HCT116 (cell line): ENCODE measurements around the gene TPM4. TPM values are rescaled to one million over a fixed set of nuclear protein-coding genes. Genes with fewer than 3 reads are reported as not detected.

Source experiments
- ATAC-seq: fragments of 200-7000 bp; cut with Tn5 transposase; 2 replicates; pipeline ENCODE4 v1.9.1; 2020; ENCODE audit warnings: mild to moderate bottlenecking, moderate library complexity
- BruUV-seq: library from RNA; stranded (reverse); fragments of 400-500 nt; replicated peaks from 2 replicates; lab custom pipeline; 2021; lab: Mats Ljungman, UMichigan
- CTCF ChIA-PET: fragments of 300-600 bp; sonication (Branson Sonifier 250); formaldehyde crosslinking; loops from one replicate; lab custom pipeline; 2021; ENCODE audit warnings: antibody characterized with exemption; lab: Charles Lee
- POLR2A ChIA-PET: fragments of 300-600, 350-600 bp; sonication (Branson Sonifier 250); formaldehyde crosslinking; loops from one replicate; lab custom pipeline; 2021; ENCODE audit warnings: antibody characterized with exemption; lab: Charles Lee
- RAD21 ChIA-PET, 2 experiments: fragments of 300-600 bp; sonication (Branson Sonifier 250); formaldehyde crosslinking; loops; one replicate each; lab custom pipeline; 2023; ENCODE audit warnings: low total read pairs in 2 of 2; ENCODE audit not compliant: uncharacterized antibody in 2 of 2, unreplicated experiment in 2 of 2, low non-redundant PET in 1 of 2; lab: Charles Lee
- DNase-seq: peaks from one replicate; pipeline ENCODE4 v3.0.0-alpha.2; 2010; ENCODE audit warnings: low read depth, low spot score
- H2AFZ ChIP-seq: fragments of 200-600 bp; shearing (Covaris generic), sonication (generic); 2 replicates; pipeline ENCODE4 v1.6.1; 2017; ENCODE audit warnings: low read depth, mixed run types, mixed read lengths, antibody characterized with exemption, low read length; ENCODE audit not compliant: poor library complexity, severe bottlenecking
- H3K27ac ChIP-seq: 2 replicates; pipeline ENCODE4 v1.5.1; 2012; ENCODE audit warnings: low read depth, low read length
- H3K27me3 ChIP-seq: fragments of 200-600 bp; sonication (generic); 2 replicates; pipeline ENCODE4 v1.6.1; 2016; ENCODE audit warnings: mixed run types, low read length, mixed read lengths; ENCODE audit not compliant: insufficient read depth
- H3K36me3 ChIP-seq, 2 experiments: fragments of 200-500 bp in 1 of 2; fragments of 200-600 bp in 1 of 2; sonication (Bioruptor generic) in 1 of 2; sonication (generic) in 1 of 2; 2 replicates each; pipeline versions ENCODE4 v1.5.1 to v1.6.1; 2014 to 2016; ENCODE audit warnings: low read length in 2 of 2, inconsistent platforms in 1 of 2, mixed read lengths in 1 of 2, mixed run types in 1 of 2; ENCODE audit not compliant: insufficient read depth in 2 of 2, control insufficient read depth in 1 of 2
- H3K4me1 ChIP-seq, 2 experiments: fragments of 200-600 bp in 1 of 2; sonication (generic) in 1 of 2; 2 replicates each; pipeline versions ENCODE4 v1.5.1 to v1.6.1; 2012 to 2017; ENCODE audit warnings: low read length in 2 of 2, inconsistent platforms in 1 of 2, mild to moderate bottlenecking in 1 of 2, mixed read lengths in 1 of 2, mixed run types in 1 of 2, moderate library complexity in 1 of 2; ENCODE audit not compliant: insufficient read depth in 2 of 2, control insufficient read depth in 1 of 2
- H3K4me2 ChIP-seq: fragments of 200-600 bp; sonication (generic); 2 replicates; pipeline ENCODE4 v1.6.1; 2017; ENCODE audit warnings: mixed run types, low read length, mixed read lengths
- H3K4me3 ChIP-seq, 2 experiments: fragments of 200-600 bp in 1 of 2; sonication (generic) in 1 of 2; replicated peaks in 1 of 2; 2 replicates each; pipeline ENCODE4 v1.5.1; 2011 to 2016; ENCODE audit warnings: low read length in 2 of 2, control low read depth in 1 of 2, low read depth in 1 of 2, mild to moderate bottlenecking in 1 of 2, mixed read lengths in 1 of 2, mixed run types in 1 of 2
- H3K79me2 ChIP-seq: fragments of 200-600 bp; sonication (generic); 2 replicates; pipeline ENCODE4 v1.6.1; 2017; ENCODE audit warnings: mild to moderate bottlenecking, mixed run types, low read length, moderate library complexity, mixed read lengths; ENCODE audit not compliant: insufficient read depth
- H3K9ac ChIP-seq: fragments of 200-600 bp; sonication (generic); 2 replicates; pipeline ENCODE4 v1.6.1; 2016; ENCODE audit warnings: low read length, mixed read lengths
- H3K9me2 ChIP-seq: fragments of 200-600 bp; sonication (generic), shearing (Covaris generic); 2 replicates; pipeline ENCODE4 v1.6.1; 2017; ENCODE audit warnings: mixed run types, mild to moderate bottlenecking, moderate library complexity; ENCODE audit not compliant: insufficient read depth
- H3K9me3 ChIP-seq, 2 experiments: fragments of 200-500 bp in 1 of 2; fragments of 200-600 bp in 1 of 2; sonication (Bioruptor generic) in 1 of 2; sonication (generic) in 1 of 2; 2 replicates each; pipeline ENCODE4 v1.6.1; 2014 to 2017; ENCODE audit warnings: low read length in 2 of 2, mixed read lengths in 2 of 2, inconsistent platforms in 1 of 2, low read depth in 1 of 2, mild to moderate bottlenecking in 1 of 2, mixed run types in 1 of 2, moderate library complexity in 1 of 2; ENCODE audit not compliant: control insufficient read depth in 1 of 2, insufficient read depth in 1 of 2
- H4K20me1 ChIP-seq: fragments of 200-600 bp; sonication (generic), shearing (Covaris generic); 2 replicates; pipeline ENCODE4 v1.6.1; 2017; ENCODE audit warnings: mixed run types, mild to moderate bottlenecking, moderate library complexity; ENCODE audit not compliant: insufficient read depth
- CTCF ChIP-seq, 3 experiments: fragments of 200-600 bp in 1 of 3; sonication (generic) in 1 of 3; IDR thresholded peaks in 2 of 3; conservative IDR thresholded peaks in 1 of 3; 2 replicates each; pipeline ENCODE4 v1.5.1; 2012 to 2017; ENCODE audit warnings: low read depth in 2 of 3, low read length in 2 of 3, antibody characterized with exemption in 1 of 3, borderline replicate concordance in 1 of 3, control low read depth in 1 of 3, mild to moderate bottlenecking in 1 of 3, mixed read lengths in 1 of 3, mixed run types in 1 of 3, moderate library complexity in 1 of 3; ENCODE audit not compliant: insufficient read depth in 1 of 3
- FOSL1 ChIP-seq: IDR thresholded peaks from 2 replicates; pipeline ENCODE4 v1.6.1; 2012; ENCODE audit warnings: low read depth
- POLR2A ChIP-seq: IDR thresholded peaks from 2 replicates; pipeline ENCODE4 v1.7.0; 2011; ENCODE audit warnings: borderline replicate concordance; ENCODE audit not compliant: insufficient read depth, insufficient read length; ENCODE audit errors: extremely low read depth
- RAD21 ChIP-seq: IDR thresholded peaks from 2 replicates; pipeline ENCODE4 v1.6.1; 2012; ENCODE audit warnings: low read depth, mild to moderate bottlenecking
- SP1 ChIP-seq: IDR thresholded peaks from 2 replicates; pipeline ENCODE4 v1.6.1; 2012; ENCODE audit warnings: low read depth
- YY1 ChIP-seq: IDR thresholded peaks from 2 replicates; pipeline ENCODE4 v1.6.1; 2011; ENCODE audit warnings: low read length, low read depth, moderate library complexity, mild to moderate bottlenecking; ENCODE audit not compliant: insufficient replicate concordance; ENCODE audit errors: extremely low read depth
- intact Hi-C: fragments of 100-400 bp; cut with micrococcal nuclease; formaldehyde crosslinking; loops from 2 replicates; pipeline ENCODE4 v1.10.0; 2022
- total RNA-seq: library from RNA; stranded (reverse); gene quantifications from one replicate; pipeline ENCODE4 v1.2.1, GENCODE V29; 2021; ENCODE audit not compliant: unreplicated experiment
- TF ChIP-seq, protein P1 (sequence below): IDR thresholded peaks from 2 replicates; pipeline ENCODE4 v1.6.1; 2012; ENCODE audit warnings: low read depth

TPM4 gene
- total RNA-seq, 1 experiment from 2014 or later, result 275 TPM

DNA sequence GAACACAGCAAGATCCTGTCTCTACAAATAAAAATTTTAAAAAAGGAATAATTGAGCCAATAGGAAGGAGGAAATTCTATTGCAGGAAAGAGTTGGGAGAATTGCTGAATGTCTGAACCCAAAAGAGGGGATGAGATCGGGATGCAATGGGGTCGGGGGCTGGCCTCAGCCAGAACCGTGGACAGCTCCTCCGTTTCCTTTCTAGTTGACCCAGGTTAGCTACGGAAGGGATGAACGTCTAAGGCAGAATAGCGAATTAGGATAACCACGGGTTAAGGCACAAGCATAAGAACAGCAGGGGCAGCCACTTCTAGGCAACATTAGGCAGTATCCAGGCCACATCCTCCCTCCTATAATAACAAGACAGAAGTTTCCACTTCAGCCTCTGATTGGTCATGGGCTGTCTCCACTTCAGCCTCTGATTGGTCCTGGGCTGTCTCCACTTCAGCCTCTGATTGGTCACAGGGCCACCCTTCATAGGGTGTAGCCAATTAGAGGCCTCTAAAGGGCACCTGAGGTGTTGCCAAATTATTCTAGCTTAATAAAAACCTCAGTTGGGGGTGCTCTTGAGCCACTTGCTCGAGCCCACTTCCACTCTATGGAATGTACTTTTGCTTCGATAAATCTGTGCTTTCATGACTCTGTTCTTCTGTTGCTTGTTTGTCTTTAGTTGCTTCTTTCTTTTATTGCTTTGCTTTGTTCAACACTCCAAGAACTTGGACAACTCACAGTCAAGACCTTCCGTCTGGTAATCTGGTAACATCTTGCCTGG, 24.9 kb upstream of the TPM4 start:
- BruUV-seq, result no TSS peak
- Histone ChIP-seq H3K9ac (no peak overlapping the region), H3K4me1 (no peaks in the 10 kb centered on the region; a peak in 1 of 4 replicates), H2AFZ (no peak overlapping the region), H3K79me2 (no peaks in the 10 kb centered on the region), H3K27me3 (no peaks in the 10 kb centered on the region), H3K36me3 (no peaks in the 10 kb centered on the region), H3K4me2 (no peak overlapping the region), H4K20me1 (no peaks in the 10 kb centered on the region), H3K9me2 (no peaks in the 10 kb centered on the region), H3K27ac (no peak overlapping the region), H3K4me3 (no peak overlapping the region), H3K9me3 (peaks cover 0 to 4% of the 10 kb centered on the region in 2 experiments; a peak in 1 of 4 replicates)
- TF ChIP-seq, protein P1, sequence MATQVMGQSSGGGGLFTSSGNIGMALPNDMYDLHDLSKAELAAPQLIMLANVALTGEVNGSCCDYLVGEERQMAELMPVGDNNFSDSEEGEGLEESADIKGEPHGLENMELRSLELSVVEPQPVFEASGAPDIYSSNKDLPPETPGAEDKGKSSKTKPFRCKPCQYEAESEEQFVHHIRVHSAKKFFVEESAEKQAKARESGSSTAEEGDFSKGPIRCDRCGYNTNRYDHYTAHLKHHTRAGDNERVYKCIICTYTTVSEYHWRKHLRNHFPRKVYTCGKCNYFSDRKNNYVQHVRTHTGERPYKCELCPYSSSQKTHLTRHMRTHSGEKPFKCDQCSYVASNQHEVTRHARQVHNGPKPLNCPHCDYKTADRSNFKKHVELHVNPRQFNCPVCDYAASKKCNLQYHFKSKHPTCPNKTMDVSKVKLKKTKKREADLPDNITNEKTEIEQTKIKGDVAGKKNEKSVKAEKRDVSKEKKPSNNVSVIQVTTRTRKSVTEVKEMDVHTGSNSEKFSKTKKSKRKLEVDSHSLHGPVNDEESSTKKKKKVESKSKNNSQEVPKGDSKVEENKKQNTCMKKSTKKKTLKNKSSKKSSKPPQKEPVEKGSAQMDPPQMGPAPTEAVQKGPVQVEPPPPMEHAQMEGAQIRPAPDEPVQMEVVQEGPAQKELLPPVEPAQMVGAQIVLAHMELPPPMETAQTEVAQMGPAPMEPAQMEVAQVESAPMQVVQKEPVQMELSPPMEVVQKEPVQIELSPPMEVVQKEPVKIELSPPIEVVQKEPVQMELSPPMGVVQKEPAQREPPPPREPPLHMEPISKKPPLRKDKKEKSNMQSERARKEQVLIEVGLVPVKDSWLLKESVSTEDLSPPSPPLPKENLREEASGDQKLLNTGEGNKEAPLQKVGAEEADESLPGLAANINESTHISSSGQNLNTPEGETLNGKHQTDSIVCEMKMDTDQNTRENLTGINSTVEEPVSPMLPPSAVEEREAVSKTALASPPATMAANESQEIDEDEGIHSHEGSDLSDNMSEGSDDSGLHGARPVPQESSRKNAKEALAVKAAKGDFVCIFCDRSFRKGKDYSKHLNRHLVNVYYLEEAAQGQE, result peak; percentile 55
- TF ChIP-seq SP1, result peak; percentile 52; the same call in 1 of the 2 replicates
- no peak for TF ChIP-seq POLR2A
- TF ChIP-seq FOSL1, result no peak
- TF ChIP-seq RAD21, result peak; percentile 39; the same call in 1 of the 2 replicates
- 0 out of 6 replicates have a peak, but pooled peaks of 1 of the 3 experiments have one; percentile 17 for TF ChIP-seq CTCF (IDR thresholded peaks at IDR 0.05 in 2 of 3, conservative IDR thresholded peaks at IDR 0.05 in 1 of 3; ENCODE audit: borderline replicate concordance in 1 of 3, insufficient read depth in 1 of 3, low read depth in 2 of 3, low read length in 2 of 3)
- no peak for TF ChIP-seq YY1
- intact Hi-C loops, result no loop called here
- CTCF ChIA-PET, result interaction anchor here (1.6 kb wide), 1 partner anchor 10 kb away, joined by 9 read pairs; no protein-coding TSS in a partner anchor
- ATAC-seq, result peak; percentile 90
- POLR2A ChIA-PET, result interaction anchor here (1.0 kb wide), 1 partner anchor 11 kb away, joined by 3 read pairs; no protein-coding TSS in a partner anchor
- RAD21 ChIA-PET, result no interaction called here
- peak; percentile 51 for DNase-seq
